ENCODE results near the gene CDR2L. TPM values are rescaled to one million over a fixed set of nuclear protein-coding genes. Genes with fewer than 3 reads are reported as not detected.
A peak's percentile ranks its signal among the peaks of the same experiment; 100 is the strongest.

Gene CDR2L
- polyA plus RNA-seq, 1 of the 3 experiments (the other 2 are of a cell fraction), result 21.2 TPM

- Histone ChIP-seq H3K4me3 (ENCODE audit: low read depth in 2 of 2, low read length in 1 of 2) (no peak overlapping the region), H4K20me1 (ENCODE audit: insufficient read depth) (no peaks in the 10 kb centered on the region), H3K9ac (no peak overlapping the region), H3F3A (replicated peaks; ENCODE audit: insufficient read depth) (no peaks in the 10 kb centered on the region), H3K27me3 (ENCODE audit: insufficient read depth) (no peaks in the 10 kb centered on the region), H3K9me2 (no peaks in the 10 kb centered on the region), H3K79me2 (ENCODE audit: insufficient read depth) (no peaks in the 10 kb centered on the region), H3K36me3 (replicated peaks in 1 of 2; ENCODE audit: control insufficient read depth in 1 of 2, insufficient read depth in 2 of 2, low read length in 1 of 2) (no peaks in the 10 kb centered on the region), H2AFZ (ENCODE audit: low read depth) (0 out of 2 replicates have a peak overlapping the region, but pooled peaks have one; percentile 2), H3K4me1 (ENCODE audit: control insufficient read depth in 1 of 2, insufficient read depth in 2 of 2, low read depth in 1 of 2, low read length in 1 of 2) (no peaks in the 10 kb centered on the region; a peak in 1 of 4 replicates), H3K4me2 (no peak overlapping the region), H3K9me3 (no peaks in the 10 kb centered on the region), H3K27ac (ENCODE audit: low read depth in 2 of 2, low read length in 1 of 2) (no peak overlapping the region)
- ChIA-PET CTCF (interaction anchor here (0.6 to 11.0 kb wide), 41 partner anchors 8 to 472 kb away, joined by 3 to 295 read pairs (median 7); partner anchors contain the start of genes ATP5PD, CDR2L, HID1 and KCTD2), POLR2A (interaction anchor here (0.5 to 4.9 kb wide), 9 partner anchors 11 to 177 kb away, joined by 3 to 49 read pairs (median 5); partner anchors contain the start of genes HID1, KCTD2, MRPL58 and NT5C)
- no peak for DNase-seq
- TF ChIP-seq YY1 (IDR thresholded peaks at IDR 0.05; ENCODE audit: low read depth) (no peak), CTCF (IDR thresholded peaks at IDR 0.05) (peak; percentile 19; the same call in 1 of the 2 replicates)
- WGBS (ENCODE audit: low lambda C conversion rate), result 58% methylated on average over 19 of the region's 19 CpGs
Observed at GRCh38 chr17:74960570-74961342, 26.7 kb upstream of the CDR2L start.

GRCh38 chr17:74961657-74962350, 25.6 kb upstream of the CDR2L start:
- Histone ChIP-seq H3K9me3 (no peaks in the 10 kb centered on the region), H3K36me3 (replicated peaks in 1 of 2; ENCODE audit: control insufficient read depth in 1 of 2, insufficient read depth in 2 of 2, low read length in 1 of 2) (no peaks in the 10 kb centered on the region), H3F3A (replicated peaks; ENCODE audit: insufficient read depth) (no peaks in the 10 kb centered on the region), H2AFZ (ENCODE audit: low read depth) (no peak overlapping the region), H3K27ac (ENCODE audit: low read depth in 2 of 2, low read length in 1 of 2) (no peak overlapping the region; a peak in 1 of 4 replicates), H3K79me2 (ENCODE audit: insufficient read depth) (no peaks in the 10 kb centered on the region), H4K20me1 (ENCODE audit: insufficient read depth) (no peaks in the 10 kb centered on the region), H3K9ac (no peak overlapping the region), H3K4me1 (ENCODE audit: control insufficient read depth in 1 of 2, insufficient read depth in 2 of 2, low read depth in 1 of 2, low read length in 1 of 2) (no peaks in the 10 kb centered on the region; a peak in 1 of 4 replicates), H3K27me3 (ENCODE audit: insufficient read depth) (no peaks in the 10 kb centered on the region), H3K4me3 (ENCODE audit: low read depth in 2 of 2, low read length in 1 of 2) (no peak overlapping the region), H3K4me2 (no peak overlapping the region), H3K9me2 (no peaks in the 10 kb centered on the region)
- no peak for TF ChIP-seq POLR2AphosphoS5 (IDR thresholded peaks at IDR 0.05; ENCODE audit: low read depth, low read length)
- no peak for TF ChIP-seq GABPA (IDR thresholded peaks at IDR 0.05; ENCODE audit: low read depth)
- TF ChIP-seq NRF1 (IDR thresholded peaks at IDR 0.05; ENCODE audit: low read depth, low read length), result no peak
- no peak for TF ChIP-seq ZBTB33 (IDR thresholded peaks at IDR 0.05; ENCODE audit: borderline replicate concordance, low read depth)
- peak; percentile 95 for TF ChIP-seq RAD21 (IDR thresholded peaks at IDR 0.05; ENCODE audit: low read length)
- peak; percentile 91 for TF ChIP-seq CTCF (IDR thresholded peaks at IDR 0.05)
- TF ChIP-seq USF1 (IDR thresholded peaks at IDR 0.05; ENCODE audit: borderline replicate concordance, low read depth), result no peak
- TF ChIP-seq RCOR1 (IDR thresholded peaks at IDR 0.05; ENCODE audit: low read length), result peak; percentile 45; the same call in 1 of the 2 replicates
- TF ChIP-seq FOXM1 (IDR thresholded peaks at IDR 0.05; ENCODE audit: low read depth), result no peak
- peak; percentile 93 for TF ChIP-seq SMC3 (IDR thresholded peaks at IDR 0.05; ENCODE audit: low read depth, low read length)
- peak; percentile 40; the same call in 1 of the 2 replicates for TF ChIP-seq RFX5 (IDR thresholded peaks at IDR 0.05; ENCODE audit: low read length)
- TF ChIP-seq TCF12 (IDR thresholded peaks at IDR 0.05), result no peak
- TF ChIP-seq TAF1 (IDR thresholded peaks at IDR 0.05; ENCODE audit: borderline replicate concordance, low read depth, low read length), result no peak
- ChIA-PET POLR2A (interaction anchor here (0.7 to 4.9 kb wide), 12 partner anchors 10 to 169 kb away, joined by 3 to 49 read pairs (median 4); partner anchors contain the start of genes HID1, KCTD2, MRPL58 and NT5C), CTCF (interaction anchor here (0.6 to 11.0 kb wide), 55 partner anchors 9 to 471 kb away, joined by 3 to 295 read pairs (median 6); partner anchors contain the start of genes ARMC7, ATP5PD, CDR2L and HID1)
- 21% methylated on average over 15 of the region's 23 CpGs for WGBS (ENCODE audit: low lambda C conversion rate)
- peak; percentile 96 for DNase-seq
